Astrocyte (in vitro differentiated cells and primary cell): ENCODE data around the gene BTBD8. TPM values are rescaled to one million over a fixed set of nuclear protein-coding genes. Genes with fewer than 3 reads are reported as not detected.

Source experiments
- DNase-seq: peaks from one replicate; pipeline ENCODE4 v3.0.0-alpha.2; 2010; ENCODE audit warnings: low read depth
- FAIRE-seq: peaks from 2 replicates; lab custom pipeline; 2011; peaks lifted over from hg19 to GRCh38; lab: Jason Lieb, UNC
- H2AFZ ChIP-seq: 2 replicates; pipeline ENCODE4 v1.6.0; 2012; ENCODE audit warnings: low read depth, low read length, inconsistent platforms
- H3K27ac ChIP-seq: 2 replicates; pipeline ENCODE4 v1.5.1; 2011; ENCODE audit warnings: low read depth, low read length, inconsistent platforms
- H3K27me3 ChIP-seq: 2 replicates; pipeline ENCODE4 v1.6.0; 2011; ENCODE audit warnings: low read length, inconsistent platforms; ENCODE audit not compliant: insufficient read depth
- H3K36me3 ChIP-seq: 2 replicates; pipeline ENCODE4 v1.5.1; 2011; ENCODE audit warnings: low read length, inconsistent platforms; ENCODE audit not compliant: insufficient read depth
- H3K4me1 ChIP-seq: 2 replicates; pipeline ENCODE4 v1.5.1; 2011; ENCODE audit warnings: low read length, inconsistent platforms; ENCODE audit not compliant: insufficient read depth
- H3K4me2 ChIP-seq: 2 replicates; pipeline ENCODE4 v1.6.0; 2012; ENCODE audit warnings: low read length, inconsistent platforms
- H3K4me3 ChIP-seq: 2 replicates; pipeline ENCODE4 v1.5.1; 2011; ENCODE audit warnings: low read depth, mild to moderate bottlenecking, low read length, inconsistent platforms; ENCODE audit not compliant: insufficient read depth
- H3K79me2 ChIP-seq: 2 replicates; pipeline ENCODE4 v1.6.0; 2012; ENCODE audit warnings: mild to moderate bottlenecking, low read length, inconsistent platforms; ENCODE audit not compliant: insufficient read depth
- H3K9ac ChIP-seq: 2 replicates; pipeline ENCODE4 v1.6.0; 2012; ENCODE audit warnings: mild to moderate bottlenecking, low read length, inconsistent platforms
- H3K9me3 ChIP-seq: 2 replicates; pipeline ENCODE4 v1.5.1; 2012; ENCODE audit warnings: low read depth, mild to moderate bottlenecking, low read length, inconsistent platforms; ENCODE audit not compliant: insufficient read depth
- H4K20me1 ChIP-seq: 2 replicates; pipeline ENCODE4 v1.6.0; 2012; ENCODE audit warnings: low read length, inconsistent platforms; ENCODE audit not compliant: insufficient read depth
- H3K27ac Mint-ChIP-seq: one replicate; pipeline ENCODE4 v1.8.0; 2021; ENCODE audit warnings: mild to moderate bottlenecking, mixed read lengths; ENCODE audit not compliant: unreplicated experiment
- H3K27me3 Mint-ChIP-seq: one replicate; pipeline ENCODE4 v1.8.0; 2021; ENCODE audit warnings: low read depth, mixed read lengths; ENCODE audit not compliant: unreplicated experiment
- H3K36me3 Mint-ChIP-seq: one replicate; pipeline ENCODE4 v1.8.0; 2021; ENCODE audit warnings: low read depth, mixed read lengths; ENCODE audit not compliant: unreplicated experiment
- H3K4me1 Mint-ChIP-seq: one replicate; pipeline ENCODE4 v1.8.0; 2021; ENCODE audit warnings: low read depth, mixed read lengths; ENCODE audit not compliant: unreplicated experiment
- H3K4me3 Mint-ChIP-seq: one replicate; pipeline ENCODE4 v1.8.0; 2021; ENCODE audit warnings: mild to moderate bottlenecking, moderate library complexity, mixed read lengths; ENCODE audit not compliant: unreplicated experiment
- H3K9me3 Mint-ChIP-seq: one replicate; pipeline ENCODE4 v1.8.0; 2021; ENCODE audit warnings: mild to moderate bottlenecking, mixed read lengths; ENCODE audit not compliant: unreplicated experiment
- CTCF ChIP-seq: IDR thresholded peaks from 2 replicates; pipeline ENCODE4 v1.5.1; 2011; ENCODE audit warnings: low read depth, mild to moderate bottlenecking, inconsistent platforms, low read length, moderate library complexity; ENCODE audit not compliant: insufficient read depth
- EZH2 ChIP-seq: IDR thresholded peaks from 2 replicates; pipeline ENCODE4 v1.6.1; 2012; ENCODE audit warnings: mild to moderate bottlenecking, low read length, inconsistent platforms; ENCODE audit not compliant: insufficient read depth
- total RNA-seq: library from RNA; stranded (reverse); gene quantifications from 2 replicates; pipeline ENCODE4 v1.2.1, GENCODE V29; 2021

The BTBD8 gene
- total RNA-seq, 1 donor from 2014 or later: 1.8 TPM

- FAIRE-seq (no peak), DNase-seq (no peak)
- Histone ChIP-seq H3K9ac (no peak overlapping the region), H3K36me3 (no peaks in the 10 kb centered on the region), H3K4me1 (no peaks in the 10 kb centered on the region), H2AFZ (no peak overlapping the region), H4K20me1 (no peaks in the 10 kb centered on the region), H3K4me2 (no peak overlapping the region), H3K27ac (no peak overlapping the region), H3K4me3 (no peak overlapping the region), H3K27me3 (no peaks in the 10 kb centered on the region), H3K9me3 (no peaks in the 10 kb centered on the region), H3K79me2 (no peaks in the 10 kb centered on the region)
- Mint-ChIP-seq H3K27me3 (no peaks in the 10 kb centered on the region), H3K4me1 (no peaks in the 10 kb centered on the region), H3K27ac (no peak overlapping the region), H3K9me3 (peaks cover 5% of the 10 kb centered on the region), H3K36me3 (peaks cover 6% of the 10 kb centered on the region), H3K4me3 (no peak overlapping the region)
- TF ChIP-seq EZH2 (no peak), CTCF (no peak)
Measured at GRCh38 chr1:92165389-92165788, 85.2 kb downstream of the BTBD8 start.

- Mint-ChIP-seq H3K27me3 (no peaks in the 10 kb centered on the region), H3K36me3 (peaks cover 2% of the 10 kb centered on the region), H3K9me3 (peaks cover 3% of the 10 kb centered on the region), H3K27ac (no peak overlapping the region), H3K4me1 (no peaks in the 10 kb centered on the region), H3K4me3 (no peak overlapping the region)
- TF ChIP-seq CTCF (no peak), EZH2 (no peak)
- Histone ChIP-seq H3K27me3 (no peaks in the 10 kb centered on the region), H3K9ac (no peak overlapping the region), H3K4me1 (no peaks in the 10 kb centered on the region), H3K27ac (no peak overlapping the region), H3K4me2 (no peak overlapping the region), H4K20me1 (no peaks in the 10 kb centered on the region), H3K9me3 (no peaks in the 10 kb centered on the region), H2AFZ (no peak overlapping the region), H3K36me3 (no peaks in the 10 kb centered on the region), H3K79me2 (no peaks in the 10 kb centered on the region), H3K4me3 (no peak overlapping the region)
- FAIRE-seq (no peak), DNase-seq (no peak)
Measured at GRCh38 chr1:92167151-92167550, 87.0 kb downstream of the BTBD8 start.

- FAIRE-seq (no peak), DNase-seq (peak; percentile 6)
- H3K4me1 ChIP-seq: no peaks in the 10 kb centered on the region
- H3K36me3 ChIP-seq: no peaks in the 10 kb centered on the region
- no peak overlapping the region for H3K4me2 ChIP-seq
- H3K27me3 Mint-ChIP-seq: no peaks in the 10 kb centered on the region
- no peaks in the 10 kb centered on the region for H4K20me1 ChIP-seq
- H3K27ac Mint-ChIP-seq: no peak overlapping the region
- no peaks in the 10 kb centered on the region for H3K9me3 ChIP-seq
- no peaks in the 10 kb centered on the region for H3K27me3 ChIP-seq
- H3K4me3 ChIP-seq: no peak overlapping the region
- no peaks in the 10 kb centered on the region for H3K4me1 Mint-ChIP-seq
- no peak overlapping the region for H3K27ac ChIP-seq
- no peak overlapping the region for H3K4me3 Mint-ChIP-seq
- no peak for TF ChIP-seq EZH2
- no peak for TF ChIP-seq CTCF
- H3K9me3 Mint-ChIP-seq: peaks cover 2% of the 10 kb centered on the region
- no peaks in the 10 kb centered on the region for H3K36me3 Mint-ChIP-seq
- no peak overlapping the region for H2AFZ ChIP-seq
- H3K9ac ChIP-seq: no peak overlapping the region
- H3K79me2 ChIP-seq: no peaks in the 10 kb centered on the region
Measured at GRCh38 chr1:92168657-92169056, 88.5 kb downstream of the BTBD8 start.
